Measurements from ENCODE around the gene LCN15.

DNA sequence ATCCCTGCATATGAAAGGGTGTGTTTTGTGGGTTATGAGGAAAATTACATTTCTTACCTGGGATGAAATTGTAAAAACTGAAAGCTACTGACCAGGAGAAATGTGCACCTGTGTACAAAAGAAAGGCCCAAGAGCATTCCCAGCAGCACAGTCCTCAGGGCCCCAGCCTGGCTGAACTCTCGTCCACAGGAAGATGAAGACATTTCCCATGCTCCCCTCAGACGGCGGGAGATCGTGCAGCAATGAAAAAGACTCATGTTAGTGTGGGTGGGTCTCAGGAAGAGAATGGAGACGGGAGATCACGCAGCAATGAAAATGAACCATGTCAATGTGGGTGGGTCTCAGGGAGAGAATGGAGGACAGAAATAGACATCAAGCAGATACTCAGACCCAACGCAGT lies 12.6 kb upstream of the LCN15 start:
- TF ChIP-seq CTCF (IDR thresholded peaks at IDR 0.05) (no peak), POLR2A (IDR thresholded peaks at IDR 0.05) (no peak)

Measured in transverse colon (tissue), 3 donors.